HG03097 (cell line): ENCODE results near the gene AP3B1.

Source experiments
- ATAC-seq: cut with Tn5 transposase; IDR thresholded peaks from one replicate; pipeline ENCODE4 v1.9.1; 2021; ENCODE audit not compliant: unreplicated experiment, low FRiP score

AP3B1 gene

GRCh38 chr5:78289911-78290310 is 4.6 kb downstream of the AP3B1 start:
- no peak for ATAC-seq

DNA sequence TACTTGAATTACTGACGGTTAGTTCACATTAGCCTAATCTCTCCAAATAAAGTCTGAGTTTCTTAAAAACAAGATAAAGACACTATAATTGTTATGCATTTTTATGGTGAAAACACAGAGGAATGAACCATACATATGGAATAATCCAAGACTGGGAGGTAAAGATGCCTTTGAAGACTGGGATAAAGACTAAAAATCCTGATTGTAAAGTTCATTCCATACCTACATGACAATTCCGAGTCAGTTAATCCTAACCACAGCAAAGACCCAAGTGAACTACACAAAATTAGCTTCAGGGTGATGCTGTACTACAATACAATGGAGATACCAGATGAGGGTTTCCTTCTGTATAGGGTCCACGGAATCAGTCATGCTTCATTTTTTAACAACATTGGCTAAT is 6.3 kb downstream of the AP3B1 start:
- ATAC-seq: no peak

DNA sequence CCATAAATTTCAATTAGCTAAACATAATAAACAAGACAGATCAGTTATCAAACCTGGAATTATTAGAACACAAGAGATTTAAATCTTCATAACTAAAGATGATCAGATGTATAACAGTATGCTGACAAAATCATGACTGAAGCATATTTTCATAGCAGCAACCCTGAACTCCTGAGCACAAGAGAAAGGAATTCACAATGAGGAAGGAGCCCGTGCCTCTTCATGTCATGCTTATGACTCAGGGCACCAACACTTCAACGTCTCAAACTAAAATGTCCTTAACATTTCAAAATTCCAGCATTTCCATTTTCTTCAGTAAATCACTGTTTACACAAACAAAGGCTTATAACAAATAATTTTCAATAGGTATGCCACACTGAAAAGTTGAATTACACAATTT is 6.7 kb downstream of the AP3B1 start:
- ATAC-seq: no peak

GRCh38 chr5:78287169-78287568 is 7.3 kb downstream of the AP3B1 start:
- no peak for ATAC-seq

GRCh38 chr5:78286290-78286689 is 8.2 kb downstream of the AP3B1 start:
- ATAC-seq: no peak

DNA sequence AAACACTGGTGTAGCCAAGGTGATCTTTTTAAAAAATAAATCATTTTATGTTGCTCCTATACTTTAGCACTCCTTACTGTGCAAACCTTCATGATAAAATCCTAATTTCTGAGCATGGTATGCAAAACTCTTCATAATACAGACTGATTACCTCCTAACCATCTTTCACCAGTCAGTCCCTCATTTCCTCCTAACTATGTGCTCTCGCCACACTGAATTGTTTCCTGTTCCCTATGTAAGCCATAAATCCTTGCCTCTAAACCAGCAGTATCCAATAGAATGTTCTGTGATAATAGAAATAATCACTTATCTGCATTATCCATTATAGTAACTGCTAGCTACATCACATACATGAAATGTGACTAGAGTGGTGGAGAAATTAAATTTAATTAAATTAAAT is 10.7 kb downstream of the AP3B1 start:
- ATAC-seq: no peak

- ATAC-seq: no peak
Observed at GRCh38 chr5:78283105-78283504, 11.4 kb downstream of the AP3B1 start.

- no peak for ATAC-seq
Observed at GRCh38 chr5:78280261-78280660, 14.2 kb downstream of the AP3B1 start.

DNA sequence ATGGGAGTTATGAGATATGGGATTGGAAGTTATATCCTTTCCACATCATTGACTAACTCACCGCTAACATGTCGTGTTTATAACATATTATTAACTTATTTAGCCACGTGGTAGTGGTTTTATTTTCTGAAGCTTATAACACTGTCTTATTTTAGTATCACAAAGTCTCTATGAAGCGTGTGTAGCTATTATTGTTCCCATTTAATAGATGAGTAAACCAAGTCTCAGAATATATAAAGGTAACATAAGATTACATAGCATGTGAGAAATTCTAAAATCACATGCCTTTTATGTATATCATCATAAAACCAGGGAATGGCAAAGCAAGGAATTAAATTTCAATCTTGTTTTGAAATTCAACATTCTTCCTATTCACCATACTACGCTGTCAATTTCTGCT is 15.3 kb downstream of the AP3B1 start:
- no peak for ATAC-seq

DNA sequence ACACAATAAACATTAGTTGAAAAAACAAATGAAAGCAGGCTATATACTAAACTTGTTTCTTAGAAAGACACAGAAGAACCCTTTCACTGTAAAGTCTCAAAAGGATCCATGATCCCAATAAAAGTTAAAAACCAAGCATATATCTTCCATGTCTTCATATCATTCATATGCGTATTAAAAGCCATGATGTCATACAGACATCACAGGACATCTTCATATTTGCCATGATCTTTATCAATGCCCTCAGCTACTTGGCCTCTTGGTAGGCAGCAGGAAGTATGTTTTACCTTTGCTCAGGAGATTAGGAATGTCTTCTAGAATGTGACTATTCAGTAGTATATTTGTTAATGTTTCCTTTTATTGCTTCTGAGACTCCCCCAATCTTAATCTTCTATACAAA is 16.8 kb downstream of the AP3B1 start:
- no peak for ATAC-seq

DNA sequence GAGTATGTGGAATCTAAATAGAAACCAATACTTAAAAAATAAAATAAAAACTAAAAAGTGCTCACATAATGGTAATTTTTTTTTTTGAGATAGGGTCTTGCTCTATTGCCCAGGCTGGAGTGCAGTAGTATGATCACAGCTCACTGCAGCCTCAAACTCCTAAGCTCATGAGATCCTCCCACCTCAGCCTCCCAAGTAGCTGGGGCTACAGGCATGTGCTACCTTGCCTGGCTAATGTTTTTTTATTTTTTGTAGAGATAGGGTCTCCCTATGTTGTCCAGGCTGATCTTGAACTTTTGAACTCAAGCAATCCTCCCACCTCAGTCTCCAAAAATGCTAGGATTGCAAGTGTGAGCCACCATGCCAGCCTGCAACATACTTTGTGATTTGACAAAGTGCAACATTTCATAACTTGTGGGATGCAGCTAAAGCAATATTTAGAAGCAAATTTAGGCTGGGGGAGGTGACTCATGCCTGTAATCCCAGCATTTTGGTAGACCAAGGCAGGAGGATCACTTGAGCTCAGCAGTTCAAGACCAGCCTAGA is 18.4 kb downstream of the AP3B1 start:
- ATAC-seq: no peak

DNA sequence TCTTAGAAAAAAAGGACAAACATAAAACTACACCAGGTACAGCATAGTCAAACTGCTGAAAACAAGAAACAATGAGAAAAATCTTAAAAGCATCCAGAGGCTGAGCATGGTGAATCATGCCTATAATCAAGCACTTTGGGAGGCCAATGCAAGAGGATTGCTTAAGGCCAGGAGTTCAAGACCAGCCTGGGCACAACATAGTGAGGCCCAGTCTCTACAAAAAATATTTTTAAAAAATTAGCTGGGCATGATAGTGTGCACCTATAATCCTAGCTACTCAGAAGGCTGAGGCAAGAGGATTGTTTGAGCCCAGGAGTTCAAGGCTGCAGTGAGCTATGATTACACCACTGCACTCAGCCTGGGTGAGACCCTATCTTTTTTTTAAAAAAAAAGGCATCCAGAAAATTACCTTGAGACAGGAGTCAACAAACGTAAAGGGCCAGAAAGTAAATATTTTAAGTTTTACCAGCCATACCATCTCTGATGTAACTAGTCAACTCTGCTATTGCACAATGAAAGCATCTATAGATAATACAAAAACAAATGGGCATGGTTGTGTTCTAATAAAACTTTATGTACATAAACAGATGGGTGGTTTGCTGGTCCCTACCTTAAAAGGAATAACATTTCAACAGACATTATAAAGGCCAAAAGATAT is 19.8 kb downstream of the AP3B1 start:
- no peak for ATAC-seq

DNA sequence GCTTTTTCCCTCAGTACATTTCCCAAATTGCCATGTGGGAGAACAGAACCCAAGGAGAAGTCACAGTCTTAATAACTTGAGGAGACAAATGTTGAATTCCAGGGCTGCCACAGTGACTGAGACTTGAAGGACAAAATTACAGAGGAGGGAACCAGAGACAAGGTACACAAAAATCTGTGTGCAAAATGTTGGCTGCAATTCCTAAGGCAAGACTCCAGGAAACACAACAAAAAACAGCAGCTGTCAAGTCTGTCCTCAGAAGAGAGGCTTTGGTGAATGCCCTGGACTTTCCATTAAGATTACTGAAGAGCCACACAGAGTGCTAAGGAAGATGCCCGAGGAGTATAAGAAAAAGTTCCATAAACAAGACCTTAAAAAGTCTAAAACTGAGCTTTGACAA is 21.1 kb downstream of the AP3B1 start:
- ATAC-seq: no peak

DNA sequence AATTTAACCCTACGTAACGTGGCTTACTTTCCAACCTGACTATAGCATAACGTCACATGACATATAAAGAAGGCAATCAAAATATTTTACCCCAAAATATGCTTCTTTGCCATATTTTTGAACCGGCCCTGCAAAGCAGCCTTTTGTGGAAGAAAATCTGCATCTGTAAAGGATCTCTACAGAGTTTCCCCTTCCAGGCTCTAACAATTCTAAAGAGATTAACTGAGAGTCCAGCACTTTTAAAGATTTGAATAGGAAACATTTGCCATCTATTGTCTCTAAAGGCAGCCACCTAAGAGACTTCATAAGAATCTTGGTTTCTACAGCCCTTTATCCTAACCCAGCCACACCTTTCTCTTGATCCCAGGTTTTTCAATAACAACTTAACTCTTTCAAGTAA is 22.7 kb downstream of the AP3B1 start:
- ATAC-seq: no peak

DNA sequence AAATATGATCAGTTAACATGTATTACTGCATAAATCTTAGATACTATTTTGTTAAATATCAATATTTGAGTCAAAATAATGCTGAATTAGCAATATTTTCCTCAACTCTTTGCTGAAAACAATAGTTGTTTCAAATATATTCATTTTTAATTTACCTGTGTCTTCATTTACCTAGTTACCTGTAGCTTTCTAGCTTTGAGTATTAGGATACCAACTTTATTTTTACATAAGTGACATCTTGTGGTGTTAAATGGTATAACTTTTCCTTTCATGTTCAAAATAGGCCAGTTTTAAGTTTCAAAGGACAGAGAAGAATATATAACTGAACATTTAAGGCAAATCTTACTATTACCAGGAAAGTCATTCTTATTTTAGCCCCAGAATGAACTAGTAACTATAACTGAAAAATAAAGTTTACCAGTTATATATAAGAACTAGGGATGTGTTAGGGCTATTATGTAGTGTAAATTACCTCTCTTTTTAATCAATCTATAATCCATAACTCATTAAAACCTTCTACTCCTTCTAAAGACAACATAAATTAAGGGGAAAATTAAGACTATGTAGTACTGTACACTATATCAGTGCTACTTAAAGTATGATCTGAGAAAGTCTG is 25.3 kb downstream of the AP3B1 start:
- ATAC-seq: no peak

GRCh38 chr5:78268356-78268755 is 26.1 kb downstream of the AP3B1 start:
- ATAC-seq: no peak

GRCh38 chr5:78265163-78265562 is 29.3 kb downstream of the AP3B1 start:
- no peak for ATAC-seq

DNA sequence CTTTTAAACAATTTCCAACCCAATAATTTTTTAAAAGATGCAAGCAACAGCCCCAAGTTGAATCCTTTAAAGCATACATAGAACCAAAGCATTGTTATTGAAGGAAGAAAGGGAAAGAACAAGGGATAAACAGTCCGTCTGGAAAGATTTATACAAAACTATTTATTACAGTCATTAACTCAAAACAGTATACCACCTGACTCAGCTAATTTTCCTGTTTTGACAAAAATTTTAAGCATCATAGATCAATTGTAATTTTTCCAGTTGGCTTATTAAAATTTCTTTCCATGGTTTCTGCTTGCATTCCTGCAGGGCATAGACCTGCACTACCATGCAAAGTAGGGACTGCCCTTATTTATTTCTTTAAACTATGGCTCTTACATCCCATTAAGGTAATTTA is 29.9 kb downstream of the AP3B1 start:
- no peak for ATAC-seq

DNA sequence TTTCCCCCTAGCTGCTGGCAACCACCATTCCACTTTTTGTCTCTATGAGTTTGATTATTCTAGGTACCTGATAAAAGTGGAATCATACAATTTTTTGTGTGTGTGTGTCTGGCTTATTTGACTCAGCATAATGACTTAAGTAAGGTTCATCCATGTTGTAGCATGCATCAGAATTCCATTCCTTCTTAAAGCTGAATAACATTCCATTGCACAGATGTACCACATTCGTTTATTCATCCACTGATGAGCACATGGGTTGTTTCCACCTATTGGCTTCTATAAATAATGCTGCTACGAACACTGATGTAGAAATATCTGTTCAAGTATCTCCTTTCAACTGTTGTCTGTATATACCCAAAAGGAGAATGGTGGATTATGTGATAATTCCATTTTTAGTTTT is 33.7 kb downstream of the AP3B1 start:
- ATAC-seq: no peak

- no peak for ATAC-seq
Observed at GRCh38 chr5:78253201-78253600, 41.3 kb downstream of the AP3B1 start.

GRCh38 chr5:78252715-78253114 is 41.8 kb downstream of the AP3B1 start:
- ATAC-seq: no peak

- no peak for ATAC-seq
Observed at GRCh38 chr5:78251663-78252284, 42.7 kb downstream of the AP3B1 start.
